Measurements from ENCODE around the gene NACC1. TPM values are rescaled to one million over a fixed set of nuclear protein-coding genes. Genes with fewer than 3 reads are reported as not detected.
"Not testable (repeated sequence)": the region's sequence is repeated elsewhere in the genome, so short reads cannot be mapped to it uniquely, and the experiment has no call there.

Gene NACC1
- total and polyA plus RNA-seq, 2 of the 8 experiments (the other 6 are each of a cell fraction or from before 2014, with no cell fraction given) = 234 to 301 TPM

DNA sequence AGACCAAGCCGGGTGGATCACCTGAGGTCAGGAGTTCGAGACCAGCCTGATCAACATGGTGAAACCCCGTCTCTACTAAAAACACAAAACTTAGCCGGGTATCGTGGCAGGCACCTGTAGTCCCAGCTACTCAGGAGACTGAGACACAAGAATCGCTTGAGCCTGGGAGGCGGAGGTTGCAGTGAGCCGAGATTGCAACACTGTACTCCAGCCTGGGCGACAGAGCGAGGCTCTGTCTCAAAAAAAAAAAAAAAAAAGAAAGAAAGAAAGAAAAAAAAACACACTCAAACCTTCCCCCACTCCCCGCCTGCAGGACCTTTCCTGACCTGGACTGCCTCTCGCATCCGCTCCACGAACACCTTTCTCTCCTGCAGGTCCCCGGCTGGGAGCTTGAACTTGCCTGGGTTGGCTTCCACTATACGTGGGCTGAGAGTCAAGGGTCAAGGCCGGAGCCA, 31.1 kb downstream of the NACC1 start:
- Histone ChIP-seq H2BK15ac (ENCODE audit: low read length) (0 out of 2 replicates have a peak overlapping the region, but pooled peaks have one; percentile 95), H3K36me3 (ENCODE audit: control insufficient read depth in 2 of 4, insufficient read depth in 4 of 4, low read length in 3 of 4) (peaks cover 0 to 14% (median 5%) of the 10 kb centered on the region in 4 experiments; a peak in 3 of 8 replicates), H4K91ac (replicated peaks; ENCODE audit: insufficient read length, low read length) (peak overlapping the region; percentile 65), H2BK12ac (ENCODE audit: low read depth, low read length) (0 out of 2 replicates have a peak overlapping the region, but pooled peaks have one; percentile 50), H3K4me3 (ENCODE audit: extremely low read depth in 1 of 4, insufficient read depth in 2 of 4, low read depth in 3 of 4, low read length in 4 of 4) (peak overlapping the region; percentile 87 to 97 (median 94)), H2AFZ (ENCODE audit: low read length) (peak overlapping the region; percentile 18; the same call in 1 of the 2 replicates), H3K4me2 (ENCODE audit: insufficient read depth in 1 of 2, low read depth in 2 of 2, low read length in 2 of 2) (peak overlapping the region; percentile 82 to 91), H3K9ac (replicated peaks in 1 of 4; ENCODE audit: extremely low read depth in 1 of 4, low read depth in 3 of 4, low read length in 3 of 4) (peak overlapping the region in 3 of 4 experiments; percentile 40 to 62 (median 53); a peak in 6 of 7 replicates), H2BK5ac (ENCODE audit: low read depth, low read length) (0 out of 2 replicates have a peak overlapping the region, but pooled peaks have one; percentile 32), H3K23me2 (ENCODE audit: low read depth, low read length) (peaks cover 18% of the 10 kb centered on the region), H4K20me1 (replicated peaks in 1 of 2; ENCODE audit: control insufficient read depth in 1 of 2, insufficient read depth in 2 of 2, low read length in 2 of 2) (peaks cover 4 to 17% of the 10 kb centered on the region in 2 experiments), H3K18ac (ENCODE audit: extremely low read depth, low read length) (peak overlapping the region; percentile 48; the same call in 1 of the 2 replicates), H3K4ac (replicated peaks; ENCODE audit: insufficient read length, low read depth, low read length) (peak overlapping the region; percentile 19), H4K8ac (ENCODE audit: extremely low read depth, insufficient read depth, low read length) (peak overlapping the region; percentile 88; the same call in 1 of the 2 replicates), H3K79me2 (ENCODE audit: control insufficient read depth in 1 of 2, insufficient read depth in 2 of 2, low read length in 2 of 2) (peaks cover 13 to 37% of the 10 kb centered on the region in 2 experiments)
- H3K4me1 ChIP-seq (replicated peaks in 1 of 4; ENCODE audit: control insufficient read depth in 3 of 4, insufficient read depth in 4 of 4, low read length in 3 of 4); H3K27me3 ChIP-seq (replicated peaks in 1 of 4; ENCODE audit: control insufficient read depth in 3 of 4, extremely low read depth in 1 of 4, insufficient read depth in 3 of 4, low read length in 3 of 4); H2BK120ac ChIP-seq (replicated peaks; ENCODE audit: low read depth, low read length); H3K14ac ChIP-seq (ENCODE audit: insufficient read length); DNase-seq (ENCODE audit: low read depth in 1 of 2, low spot score in 2 of 2); H2BK20ac ChIP-seq (ENCODE audit: low read length); H3K9me3 ChIP-seq (ENCODE audit: insufficient read depth in 2 of 2, low read depth in 1 of 2, low read length in 1 of 2); H3K56ac ChIP-seq (replicated peaks; ENCODE audit: insufficient read length, low read depth, low read length); H3K27ac ChIP-seq (ENCODE audit: low read depth, low read length); FAIRE-seq; H3K23ac ChIP-seq (ENCODE audit: insufficient read length); H2AK5ac ChIP-seq (ENCODE audit: low read depth, low read length); H4K5ac ChIP-seq (ENCODE audit: insufficient read length, low read depth, low read length); H3K79me1 ChIP-seq (ENCODE audit: low read depth, low read length): not testable (repeated sequence)
- WGBS, 2 experiments (ENCODE audit: extremely low coverage in 1 of 2, insufficient coverage in 1 of 2, insufficient read length in 1 of 2, insufficient replicate concordance in 2 of 2, low coverage in 1 of 2, low lambda C conversion rate in 2 of 2, missing lambda C conversion rate in 1 of 2) = 66% methylated on average over 14 of the region's 17 CpGs; no CpG with 5 or more reads in 1 of the 2 experiments
- ChIA-PET POLR2A (ENCODE audit: partially characterized antibody) (interaction anchor here (0.9 to 9.6 kb wide), 9 partner anchors 8 to 211 kb away, joined by 3 to 530 read pairs (median 25); partner anchors contain the start of genes CALR, NACC1 and TRMT1), CTCF (ENCODE audit: partially characterized antibody) (interaction anchor here (0.9 to 2.5 kb wide), 5 partner anchors 10 to 34 kb away, joined by 3 to 5 read pairs (median 4); no protein-coding TSS in a partner anchor)

Data from H1 (cell line).